Peyer's patch (tissue), 4 donors: ENCODE results near the gene RERE.

ENCODE experiments used
- CTCF ChIP-seq, 6 experiments: fragments of 450-650 bp in 4 of 6; fragments of 200-600 bp in 2 of 6; sonication (generic) in 1 of 6; IDR thresholded peaks; one replicate each; pipeline ENCODE4 v1.5.1; 2017 to 2019; ENCODE audit warnings: antibody characterized with exemption in 6 of 6, mild to moderate bottlenecking in 3 of 6, moderate library complexity in 1 of 6
- POLR2A ChIP-seq, 2 donors: fragments of 450-650 bp; IDR thresholded peaks; one replicate each; pipeline ENCODE4 v1.5.1; 2017; ENCODE audit warnings: antibody characterized with exemption in 2 of 2, mild to moderate bottlenecking in 2 of 2, moderate library complexity in 2 of 2

GRCh38 chr1:8462371-8462892, 355.0 kb downstream of the RERE start:
- TF ChIP-seq CTCF (IDR thresholded peaks at IDR 0.05): no peak
- no peak for TF ChIP-seq POLR2A (IDR thresholded peaks at IDR 0.05)
